ENCODE results near the gene CMKLR1. TPM values are rescaled to one million over a fixed set of nuclear protein-coding genes. Genes with fewer than 3 reads are reported as not detected.

Gene CMKLR1
- total RNA-seq, 1 experiment from 2014 or later, result 0.15 TPM

DNA sequence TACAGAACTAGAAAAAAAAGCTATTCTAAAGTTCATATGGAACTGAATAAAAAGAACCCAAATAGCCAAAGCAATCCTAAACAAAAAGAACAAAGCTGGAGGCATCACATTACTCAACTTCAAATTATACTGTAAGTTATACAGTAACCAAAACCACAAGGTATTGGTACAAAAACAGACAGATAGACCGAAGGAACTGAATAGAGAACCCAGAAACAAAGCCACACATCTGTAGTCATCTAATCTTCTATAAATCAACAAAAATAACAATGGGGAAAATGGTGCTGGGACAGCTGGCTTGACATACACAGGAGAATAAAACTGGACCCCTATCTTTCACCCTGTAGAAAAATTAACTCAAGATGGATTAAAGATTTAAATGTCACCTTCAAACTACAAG is 38.1 kb upstream of the CMKLR1 start:
- Histone ChIP-seq H3K9me2 (ENCODE audit: insufficient read depth) (no peaks in the 10 kb centered on the region), H3K27me3 (ENCODE audit: insufficient read depth, low read length) (no peaks in the 10 kb centered on the region), H3K9me3 (ENCODE audit: control insufficient read depth in 1 of 2, insufficient read depth in 1 of 2, low read depth in 1 of 2, low read length in 2 of 2) (peaks cover 3 to 7% of the 10 kb centered on the region in 2 experiments; a peak in 1 of 4 replicates), H3K27ac (ENCODE audit: low read depth, low read length) (no peak overlapping the region), H3K9ac (ENCODE audit: low read length) (no peak overlapping the region), H3K4me2 (ENCODE audit: low read length) (no peak overlapping the region), H4K20me1 (ENCODE audit: insufficient read depth) (no peaks in the 10 kb centered on the region), H3K4me1 (ENCODE audit: control insufficient read depth in 1 of 2, insufficient read depth in 2 of 2, low read length in 2 of 2) (no peaks in the 10 kb centered on the region), H3K79me2 (ENCODE audit: insufficient read depth, low read length) (no peaks in the 10 kb centered on the region), H3K36me3 (ENCODE audit: control insufficient read depth in 1 of 2, insufficient read depth in 2 of 2, low read length in 2 of 2) (no peaks in the 10 kb centered on the region), H3K4me3 (replicated peaks in 1 of 2; ENCODE audit: low read depth in 1 of 2, low read length in 2 of 2) (no peak overlapping the region), H2AFZ (ENCODE audit: low read depth, low read length, poor library complexity, severe bottlenecking) (no peak overlapping the region)
- intact Hi-C loops (cut with micrococcal nuclease), result no loop called here
- no peak for ATAC-seq
- TF ChIP-seq YY1 (IDR thresholded peaks at IDR 0.05; ENCODE audit: extremely low read depth, insufficient replicate concordance, low read depth, low read length), result no peak
- TF ChIP-seq SP1 (IDR thresholded peaks at IDR 0.05; ENCODE audit: low read depth), result no peak
- TF ChIP-seq, protein P1, sequence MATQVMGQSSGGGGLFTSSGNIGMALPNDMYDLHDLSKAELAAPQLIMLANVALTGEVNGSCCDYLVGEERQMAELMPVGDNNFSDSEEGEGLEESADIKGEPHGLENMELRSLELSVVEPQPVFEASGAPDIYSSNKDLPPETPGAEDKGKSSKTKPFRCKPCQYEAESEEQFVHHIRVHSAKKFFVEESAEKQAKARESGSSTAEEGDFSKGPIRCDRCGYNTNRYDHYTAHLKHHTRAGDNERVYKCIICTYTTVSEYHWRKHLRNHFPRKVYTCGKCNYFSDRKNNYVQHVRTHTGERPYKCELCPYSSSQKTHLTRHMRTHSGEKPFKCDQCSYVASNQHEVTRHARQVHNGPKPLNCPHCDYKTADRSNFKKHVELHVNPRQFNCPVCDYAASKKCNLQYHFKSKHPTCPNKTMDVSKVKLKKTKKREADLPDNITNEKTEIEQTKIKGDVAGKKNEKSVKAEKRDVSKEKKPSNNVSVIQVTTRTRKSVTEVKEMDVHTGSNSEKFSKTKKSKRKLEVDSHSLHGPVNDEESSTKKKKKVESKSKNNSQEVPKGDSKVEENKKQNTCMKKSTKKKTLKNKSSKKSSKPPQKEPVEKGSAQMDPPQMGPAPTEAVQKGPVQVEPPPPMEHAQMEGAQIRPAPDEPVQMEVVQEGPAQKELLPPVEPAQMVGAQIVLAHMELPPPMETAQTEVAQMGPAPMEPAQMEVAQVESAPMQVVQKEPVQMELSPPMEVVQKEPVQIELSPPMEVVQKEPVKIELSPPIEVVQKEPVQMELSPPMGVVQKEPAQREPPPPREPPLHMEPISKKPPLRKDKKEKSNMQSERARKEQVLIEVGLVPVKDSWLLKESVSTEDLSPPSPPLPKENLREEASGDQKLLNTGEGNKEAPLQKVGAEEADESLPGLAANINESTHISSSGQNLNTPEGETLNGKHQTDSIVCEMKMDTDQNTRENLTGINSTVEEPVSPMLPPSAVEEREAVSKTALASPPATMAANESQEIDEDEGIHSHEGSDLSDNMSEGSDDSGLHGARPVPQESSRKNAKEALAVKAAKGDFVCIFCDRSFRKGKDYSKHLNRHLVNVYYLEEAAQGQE (IDR thresholded peaks at IDR 0.05; ENCODE audit: low read depth), result no peak
- TF ChIP-seq FOSL1 (IDR thresholded peaks at IDR 0.05; ENCODE audit: low read depth), result no peak
- TF ChIP-seq, protein P2, sequence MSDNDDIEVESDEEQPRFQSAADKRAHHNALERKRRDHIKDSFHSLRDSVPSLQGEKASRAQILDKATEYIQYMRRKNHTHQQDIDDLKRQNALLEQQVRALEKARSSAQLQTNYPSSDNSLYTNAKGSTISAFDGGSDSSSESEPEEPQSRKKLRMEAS (IDR thresholded peaks at IDR 0.05), result no peak
- no peak for TF ChIP-seq EZH2phosphoT487 (IDR thresholded peaks at IDR 0.05; ENCODE audit: borderline replicate concordance)
- no peak for TF ChIP-seq POLR2A (IDR thresholded peaks at IDR 0.05; ENCODE audit: borderline replicate concordance, extremely low read depth, insufficient read depth, insufficient read length)
- TF ChIP-seq, protein P3, sequence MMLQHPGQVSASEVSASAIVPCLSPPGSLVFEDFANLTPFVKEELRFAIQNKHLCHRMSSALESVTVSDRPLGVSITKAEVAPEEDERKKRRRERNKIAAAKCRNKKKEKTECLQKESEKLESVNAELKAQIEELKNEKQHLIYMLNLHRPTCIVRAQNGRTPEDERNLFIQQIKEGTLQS (IDR thresholded peaks at IDR 0.05), result no peak
- no peak for TF ChIP-seq ZNF274 (IDR thresholded peaks at IDR 0.05; ENCODE audit: low read depth, low read length)
- no peak for TF ChIP-seq POLR2AphosphoS5 (IDR thresholded peaks at IDR 0.05; ENCODE audit: low read depth, low read length)
- TF ChIP-seq, protein P4, sequence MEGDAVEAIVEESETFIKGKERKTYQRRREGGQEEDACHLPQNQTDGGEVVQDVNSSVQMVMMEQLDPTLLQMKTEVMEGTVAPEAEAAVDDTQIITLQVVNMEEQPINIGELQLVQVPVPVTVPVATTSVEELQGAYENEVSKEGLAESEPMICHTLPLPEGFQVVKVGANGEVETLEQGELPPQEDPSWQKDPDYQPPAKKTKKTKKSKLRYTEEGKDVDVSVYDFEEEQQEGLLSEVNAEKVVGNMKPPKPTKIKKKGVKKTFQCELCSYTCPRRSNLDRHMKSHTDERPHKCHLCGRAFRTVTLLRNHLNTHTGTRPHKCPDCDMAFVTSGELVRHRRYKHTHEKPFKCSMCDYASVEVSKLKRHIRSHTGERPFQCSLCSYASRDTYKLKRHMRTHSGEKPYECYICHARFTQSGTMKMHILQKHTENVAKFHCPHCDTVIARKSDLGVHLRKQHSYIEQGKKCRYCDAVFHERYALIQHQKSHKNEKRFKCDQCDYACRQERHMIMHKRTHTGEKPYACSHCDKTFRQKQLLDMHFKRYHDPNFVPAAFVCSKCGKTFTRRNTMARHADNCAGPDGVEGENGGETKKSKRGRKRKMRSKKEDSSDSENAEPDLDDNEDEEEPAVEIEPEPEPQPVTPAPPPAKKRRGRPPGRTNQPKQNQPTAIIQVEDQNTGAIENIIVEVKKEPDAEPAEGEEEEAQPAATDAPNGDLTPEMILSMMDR (IDR thresholded peaks at IDR 0.05 in 2 of 3, conservative IDR thresholded peaks at IDR 0.05 in 1 of 3; ENCODE audit: borderline replicate concordance in 1 of 3, insufficient read depth in 1 of 3, low read depth in 2 of 3, low read length in 2 of 3), result no peak
- no peak for TF ChIP-seq JUND (IDR thresholded peaks at IDR 0.05)
- no peak for TF ChIP-seq ZFX (IDR thresholded peaks at IDR 0.05)
- no peak for TF ChIP-seq SIN3A (IDR thresholded peaks at IDR 0.05; ENCODE audit: low read depth)
- no peak for DNase-seq (ENCODE audit: low read depth, low spot score)
- ChIA-PET RAD21 (ENCODE audit: low non-redundant PET in 1 of 2, low total read pairs in 2 of 2, uncharacterized antibody in 2 of 2, unreplicated experiment in 2 of 2) (no interaction called here), POLR2A (no interaction called here), CTCF (no interaction called here)
- no TSS peak for BruUV-seq (replicated peaks)
